HFFc6 (cell line): ENCODE data around the gene SLC4A8. TPM values are rescaled to one million over a fixed set of nuclear protein-coding genes. Genes with fewer than 3 reads are reported as not detected.

Experiments used
- DNase-seq: peaks from one replicate; pipeline ENCODE4 v3.0.0-alpha.2; 2018
- H3K27ac Mint-ChIP-seq: 2 replicates; pipeline ENCODE4 v1.8.0; 2020; ENCODE audit warnings: mild to moderate bottlenecking, mixed read lengths
- H3K27me3 Mint-ChIP-seq: 2 replicates; pipeline ENCODE4 v1.8.0; 2021; ENCODE audit warnings: mild to moderate bottlenecking, moderate library complexity, mixed read lengths; ENCODE audit not compliant: insufficient read depth
- H3K36me3 Mint-ChIP-seq: 2 replicates; pipeline ENCODE4 v1.8.0; 2021; ENCODE audit warnings: low read depth, mixed read lengths
- H3K4me1 Mint-ChIP-seq: 2 replicates; pipeline ENCODE4 v1.8.0; 2020; ENCODE audit warnings: low read depth, mixed read lengths
- H3K4me3 Mint-ChIP-seq: 2 replicates; pipeline ENCODE4 v1.8.0; 2020; ENCODE audit warnings: mild to moderate bottlenecking, moderate library complexity, mixed read lengths
- H3K9me3 Mint-ChIP-seq: 2 replicates; pipeline ENCODE4 v1.8.0; 2020; ENCODE audit warnings: mild to moderate bottlenecking, mixed read lengths
- total RNA-seq, 6 experiments: library from RNA; stranded (reverse); fragmentation: NEBNext Ultra II Directional; extraction: Animal tissue kit (Norgen Biotek cat#: 25700); gene quantifications; 2 replicates in 1 of 6; 3 replicates in 5 of 6; pipeline ENCODE4 v1.2.3, GENCODE V29; 2021
- TF ChIP-seq, protein P1 (sequence below): fragments of 200-600 bp; sonication (generic); IDR thresholded peaks from 2 replicates; pipeline ENCODE4 v1.5.0; 2021; ENCODE audit warnings: antibody characterized with exemption, mild to moderate bottlenecking

Gene SLC4A8
- total RNA-seq, 6 experiments from 2014 or later = 10.2 to 21.9 (median 14.4) TPM

DNA sequence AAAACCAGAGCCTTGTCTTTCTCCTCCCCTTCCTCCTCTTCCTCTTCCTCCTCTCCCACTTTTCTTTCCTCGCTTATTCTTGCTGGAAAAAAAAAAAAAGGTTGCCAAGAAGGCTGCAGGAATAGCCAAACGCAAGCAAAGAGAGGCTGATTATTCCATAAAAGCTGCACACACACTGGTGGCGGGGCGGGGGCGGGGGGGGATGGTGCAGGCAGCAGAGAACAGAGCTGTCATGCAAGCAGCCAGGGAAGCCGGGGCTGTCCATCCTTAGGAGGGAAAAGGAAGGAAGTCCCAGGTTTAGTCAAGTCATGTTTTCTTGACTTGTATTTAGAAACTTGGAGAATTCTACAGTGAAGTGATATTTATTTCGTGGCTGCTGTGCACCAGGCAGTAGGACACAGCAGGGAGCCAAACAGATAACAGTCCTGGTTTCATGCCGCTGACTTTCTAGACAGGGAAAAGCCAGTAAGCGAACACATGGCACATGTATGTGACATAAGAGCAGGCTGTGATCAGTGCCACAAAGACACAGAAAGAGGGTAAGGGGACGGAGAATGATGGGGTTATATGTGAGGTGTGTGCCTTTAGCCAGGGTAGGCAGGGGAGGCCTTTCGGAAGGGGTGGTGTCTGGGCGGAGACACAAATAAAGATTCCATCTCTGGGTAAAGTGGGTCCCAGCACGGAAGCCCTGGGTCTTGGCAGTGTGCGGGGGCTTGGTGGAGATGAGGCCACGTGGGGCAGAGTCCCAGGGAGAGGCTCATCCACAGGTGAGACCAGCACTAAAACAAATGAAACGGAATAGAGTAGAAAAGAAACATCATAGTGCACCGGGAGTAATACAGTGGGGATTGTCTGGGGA is 109.8 kb downstream of the SLC4A8 start:
- Mint-ChIP-seq H3K27me3 (peaks cover 1% of the 10 kb centered on the region; the same call in 1 of the 2 replicates), H3K27ac (0 out of 2 replicates have a peak overlapping the region, but pooled peaks have one; percentile 1), H3K4me3 (no peak overlapping the region), H3K4me1 (peaks cover 46% of the 10 kb centered on the region), H3K9me3 (no peaks in the 10 kb centered on the region), H3K36me3 (no peaks in the 10 kb centered on the region)
- DNase-seq = no peak
- TF ChIP-seq, protein P1, sequence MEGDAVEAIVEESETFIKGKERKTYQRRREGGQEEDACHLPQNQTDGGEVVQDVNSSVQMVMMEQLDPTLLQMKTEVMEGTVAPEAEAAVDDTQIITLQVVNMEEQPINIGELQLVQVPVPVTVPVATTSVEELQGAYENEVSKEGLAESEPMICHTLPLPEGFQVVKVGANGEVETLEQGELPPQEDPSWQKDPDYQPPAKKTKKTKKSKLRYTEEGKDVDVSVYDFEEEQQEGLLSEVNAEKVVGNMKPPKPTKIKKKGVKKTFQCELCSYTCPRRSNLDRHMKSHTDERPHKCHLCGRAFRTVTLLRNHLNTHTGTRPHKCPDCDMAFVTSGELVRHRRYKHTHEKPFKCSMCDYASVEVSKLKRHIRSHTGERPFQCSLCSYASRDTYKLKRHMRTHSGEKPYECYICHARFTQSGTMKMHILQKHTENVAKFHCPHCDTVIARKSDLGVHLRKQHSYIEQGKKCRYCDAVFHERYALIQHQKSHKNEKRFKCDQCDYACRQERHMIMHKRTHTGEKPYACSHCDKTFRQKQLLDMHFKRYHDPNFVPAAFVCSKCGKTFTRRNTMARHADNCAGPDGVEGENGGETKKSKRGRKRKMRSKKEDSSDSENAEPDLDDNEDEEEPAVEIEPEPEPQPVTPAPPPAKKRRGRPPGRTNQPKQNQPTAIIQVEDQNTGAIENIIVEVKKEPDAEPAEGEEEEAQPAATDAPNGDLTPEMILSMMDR = no peak

GRCh38 chr12:51536159-51536558 is 111.5 kb downstream of the SLC4A8 start:
- H3K9me3 Mint-ChIP-seq = no peaks in the 10 kb centered on the region
- peaks cover 45% of the 10 kb centered on the region for H3K4me1 Mint-ChIP-seq
- TF ChIP-seq, protein P1 = peak; percentile 30; the same call in 1 of the 2 replicates
- no peak for DNase-seq
- no peaks in the 10 kb centered on the region for H3K36me3 Mint-ChIP-seq
- no peak overlapping the region for H3K27ac Mint-ChIP-seq
- H3K4me3 Mint-ChIP-seq = no peak overlapping the region
- H3K27me3 Mint-ChIP-seq = peaks cover 1% of the 10 kb centered on the region; the same call in 1 of the 2 replicates

- no peak for DNase-seq
- H3K27me3 Mint-ChIP-seq = peaks cover 1% of the 10 kb centered on the region; the same call in 1 of the 2 replicates
- no peaks in the 10 kb centered on the region for H3K9me3 Mint-ChIP-seq
- H3K4me3 Mint-ChIP-seq = no peak overlapping the region
- H3K4me1 Mint-ChIP-seq = peaks cover 33% of the 10 kb centered on the region
- no peak overlapping the region for H3K27ac Mint-ChIP-seq
- TF ChIP-seq, protein P1 = no peak
- H3K36me3 Mint-ChIP-seq = peaks cover 4% of the 10 kb centered on the region; the same call in 1 of the 2 replicates
These were observed 113.5 kb downstream of the SLC4A8 start for GRCh38 chr12:51538149-51538548.

GRCh38 chr12:51538599-51538998 is 114.0 kb downstream of the SLC4A8 start:
- TF ChIP-seq, protein P1 = no peak
- Mint-ChIP-seq H3K27ac (no peak overlapping the region), H3K4me3 (no peak overlapping the region), H3K36me3 (peaks cover 4% of the 10 kb centered on the region; the same call in 1 of the 2 replicates), H3K9me3 (no peaks in the 10 kb centered on the region), H3K27me3 (peaks cover 1% of the 10 kb centered on the region; the same call in 1 of the 2 replicates), H3K4me1 (peaks cover 28% of the 10 kb centered on the region)
- no peak for DNase-seq

DNA sequence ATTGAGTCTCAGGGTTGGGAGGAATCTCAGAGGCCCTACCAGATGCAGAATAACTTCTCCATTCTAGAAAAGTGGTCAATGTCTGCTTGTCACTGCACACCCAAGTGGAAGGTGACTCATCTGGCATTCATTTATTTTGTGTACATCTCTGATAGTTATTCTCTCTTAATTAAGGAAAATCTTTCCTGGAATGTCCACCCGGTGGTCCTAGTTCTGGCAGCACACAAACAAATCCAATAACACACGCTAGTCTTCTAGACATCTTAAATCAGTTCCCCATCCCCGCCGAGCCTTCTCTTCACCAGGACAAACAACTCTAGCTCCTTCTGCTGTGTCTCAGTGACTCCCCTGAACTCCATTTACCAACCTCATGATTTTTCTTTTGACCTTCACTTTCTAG is 116.4 kb downstream of the SLC4A8 start:
- Mint-ChIP-seq H3K4me1 (peaks cover 15% of the 10 kb centered on the region), H3K27me3 (peaks cover 1% of the 10 kb centered on the region; the same call in 1 of the 2 replicates), H3K36me3 (peaks cover 9% of the 10 kb centered on the region; the same call in 1 of the 2 replicates), H3K9me3 (no peaks in the 10 kb centered on the region), H3K4me3 (no peak overlapping the region), H3K27ac (no peak overlapping the region)
- TF ChIP-seq, protein P1 = no peak
- DNase-seq = no peak
